ENCODE measurements around the gene RAP1B. TPM values are rescaled to one million over a fixed set of nuclear protein-coding genes. Genes with fewer than 3 reads are reported as not detected.

Gene RAP1B
- total and polyA plus RNA-seq, 9 of the 15 experiments (the other 6 are each of a cell fraction or from before 2014, with no cell fraction given) = 107 to 309 (median 170) TPM

DNA sequence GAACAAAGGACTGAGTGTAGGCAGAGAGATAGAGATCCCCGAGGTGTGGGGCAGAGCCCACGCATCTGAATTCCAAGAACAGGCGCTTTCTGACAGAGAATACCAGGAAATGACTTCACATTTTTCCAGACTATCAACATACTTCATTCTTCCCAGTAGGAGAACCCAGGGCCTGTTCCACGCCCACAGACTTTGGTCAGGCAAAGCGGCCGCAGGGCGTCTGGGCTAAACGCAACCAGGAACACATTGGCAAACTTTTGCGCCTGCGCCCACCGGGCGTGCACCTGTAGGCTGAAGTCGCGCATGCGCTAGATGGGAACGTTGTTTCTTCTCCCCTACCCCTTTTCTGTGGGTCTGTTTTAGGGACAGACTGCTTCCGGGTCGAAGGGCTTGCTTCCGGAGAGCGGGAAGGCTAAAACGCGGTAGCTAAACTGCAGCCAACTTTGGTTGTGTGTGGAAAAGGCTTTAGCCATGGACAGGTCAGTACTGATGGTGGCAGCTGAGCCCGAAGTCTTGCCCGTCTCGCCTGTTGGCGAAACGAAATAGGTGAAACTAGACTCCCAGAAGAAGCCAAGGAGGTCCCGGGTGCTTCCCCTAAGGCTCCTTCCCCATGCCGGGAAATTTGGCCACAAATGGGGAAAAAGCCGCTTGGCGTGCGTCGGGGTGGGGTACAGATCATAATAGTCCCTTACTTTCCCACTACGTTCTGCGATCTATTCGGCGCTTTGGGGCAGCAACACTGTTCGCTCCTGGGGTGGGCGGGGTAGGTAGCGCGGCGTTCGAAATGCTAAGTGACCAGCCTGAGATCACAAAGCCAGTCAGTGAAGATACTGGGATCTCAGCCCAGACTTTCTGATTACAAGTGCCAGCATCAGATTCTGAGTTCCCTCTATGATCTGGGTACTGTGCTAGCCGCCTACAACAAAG is 76.2 kb downstream of the RAP1B start, which contains the start of gene NUP107 (continued):
- TF ChIP-seq HNRNPH1 (optimal IDR thresholded peaks at IDR 0.05; ENCODE audit: low read depth, low read length) (no peak), POLR2H (tag; IDR thresholded peaks at IDR 0.05; ENCODE audit: low read depth) (0 out of 2 replicates have a peak, but pooled peaks have one; percentile 75), ZNF696 (CRISPR knock-in tag; conservative IDR thresholded peaks at IDR 0.05) (no peak), NFXL1 (CRISPR knock-in tag; IDR thresholded peaks at IDR 0.05) (no peak), ZNF551 (CRISPR knock-in tag; IDR thresholded peaks at IDR 0.05) (no peak), POLR2AphosphoS2 (IDR thresholded peaks at IDR 0.05; ENCODE audit: low read length) (no peak), TRIM28 (IDR thresholded peaks at IDR 0.05) (no peak), PHF20 (IDR thresholded peaks at IDR 0.05; ENCODE audit: partially characterized antibody) (peak; percentile 99), KDM4B (IDR thresholded peaks at IDR 0.05; ENCODE audit: borderline replicate concordance in 2 of 2, low read depth in 1 of 2) (peak in 1 of 2 experiments; percentile 99; a peak in 2 of 4 replicates), FOXJ2 (tag; IDR thresholded peaks at IDR 0.05) (0 out of 2 replicates have a peak, but pooled peaks have one; percentile 52), FOXK2 (conservative IDR thresholded peaks at IDR 0.05 in 1 of 2, IDR thresholded peaks at IDR 0.05 in 1 of 2; ENCODE audit: low read depth in 2 of 2) (peak; percentile 75 to 90), ZNF445 (CRISPR knock-in tag; IDR thresholded peaks at IDR 0.05; ENCODE audit: low read depth) (no peak), NR3C1 (CRISPR knock-in tag; IDR thresholded peaks at IDR 0.05) (no peak), SIN3B (IDR thresholded peaks at IDR 0.05; ENCODE audit: low read depth) (peak; percentile 97), ZNF384 (IDR thresholded peaks at IDR 0.05; ENCODE audit: low read depth, low read length) (peak; percentile 69), SAFB (IDR thresholded peaks at IDR 0.05; ENCODE audit: borderline replicate concordance, low read depth, low read length) (no peak)
- TF ChIP-seq, protein P1, sequence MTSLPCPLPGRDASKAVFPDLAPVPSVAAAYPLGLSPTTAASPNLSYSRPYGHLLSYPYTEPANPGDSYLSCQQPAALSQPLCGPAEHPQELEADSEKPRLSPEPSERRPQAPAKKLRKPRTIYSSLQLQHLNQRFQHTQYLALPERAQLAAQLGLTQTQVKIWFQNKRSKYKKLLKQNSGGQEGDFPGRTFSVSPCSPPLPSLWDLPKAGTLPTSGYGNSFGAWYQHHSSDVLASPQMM (CRISPR knock-in tag; IDR thresholded peaks at IDR 0.05) = no peak
- TF ChIP-seq, protein P2, sequence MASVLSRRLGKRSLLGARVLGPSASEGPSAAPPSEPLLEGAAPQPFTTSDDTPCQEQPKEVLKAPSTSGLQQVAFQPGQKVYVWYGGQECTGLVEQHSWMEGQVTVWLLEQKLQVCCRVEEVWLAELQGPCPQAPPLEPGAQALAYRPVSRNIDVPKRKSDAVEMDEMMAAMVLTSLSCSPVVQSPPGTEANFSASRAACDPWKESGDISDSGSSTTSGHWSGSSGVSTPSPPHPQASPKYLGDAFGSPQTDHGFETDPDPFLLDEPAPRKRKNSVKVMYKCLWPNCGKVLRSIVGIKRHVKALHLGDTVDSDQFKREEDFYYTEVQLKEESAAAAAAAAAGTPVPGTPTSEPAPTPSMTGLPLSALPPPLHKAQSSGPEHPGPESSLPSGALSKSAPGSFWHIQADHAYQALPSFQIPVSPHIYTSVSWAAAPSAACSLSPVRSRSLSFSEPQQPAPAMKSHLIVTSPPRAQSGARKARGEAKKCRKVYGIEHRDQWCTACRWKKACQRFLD (CRISPR knock-in tag; IDR thresholded peaks at IDR 0.05) = peak; percentile 43
- TF ChIP-seq, protein P3, sequence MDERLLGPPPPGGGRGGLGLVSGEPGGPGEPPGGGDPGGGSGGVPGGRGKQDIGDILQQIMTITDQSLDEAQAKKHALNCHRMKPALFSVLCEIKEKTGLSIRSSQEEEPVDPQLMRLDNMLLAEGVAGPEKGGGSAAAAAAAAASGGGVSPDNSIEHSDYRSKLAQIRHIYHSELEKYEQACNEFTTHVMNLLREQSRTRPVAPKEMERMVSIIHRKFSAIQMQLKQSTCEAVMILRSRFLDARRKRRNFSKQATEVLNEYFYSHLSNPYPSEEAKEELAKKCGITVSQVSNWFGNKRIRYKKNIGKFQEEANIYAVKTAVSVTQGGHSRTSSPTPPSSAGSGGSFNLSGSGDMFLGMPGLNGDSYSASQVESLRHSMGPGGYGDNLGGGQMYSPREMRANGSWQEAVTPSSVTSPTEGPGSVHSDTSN (CRISPR knock-in tag; IDR thresholded peaks at IDR 0.05; ENCODE audit: low read depth) = no peak
- TF ChIP-seq, protein P3 (tag; conservative IDR thresholded peaks at IDR 0.05; ENCODE audit: low read depth) = no peak

Data from K562 (cell line).